HG02610 (cell line): Measurements from ENCODE around the gene SBF2.
"Not testable (repeated sequence)": the region's sequence is repeated elsewhere in the genome, so short reads cannot be mapped to it uniquely, and the experiment has no call there.

Experiments
- ATAC-seq: cut with Tn5 transposase; IDR thresholded peaks from one replicate; pipeline ENCODE4 v1.9.1; 2021; ENCODE audit warnings: mild to moderate bottlenecking, moderate library complexity; ENCODE audit not compliant: unreplicated experiment

Gene SBF2

GRCh38 chr11:10075141-10075540 lies 218.9 kb downstream of the SBF2 start:
- ATAC-seq = no peak

GRCh38 chr11:10072841-10073240 lies 221.2 kb downstream of the SBF2 start:
- ATAC-seq = no peak

GRCh38 chr11:10072142-10072541 lies 221.9 kb downstream of the SBF2 start:
- ATAC-seq = no peak

- ATAC-seq = no peak
Measured at GRCh38 chr11:10067629-10068300, 226.3 kb downstream of the SBF2 start.

- no peak for ATAC-seq
Measured at GRCh38 chr11:10066441-10066840, 227.6 kb downstream of the SBF2 start.

- no peak for ATAC-seq
Measured at GRCh38 chr11:10064828-10065227, 229.2 kb downstream of the SBF2 start.

GRCh38 chr11:10058356-10058755 lies 235.7 kb downstream of the SBF2 start:
- no peak for ATAC-seq

GRCh38 chr11:10051868-10052586 lies 242.0 kb downstream of the SBF2 start:
- ATAC-seq = no peak

- no peak for ATAC-seq
Measured at GRCh38 chr11:10050561-10050960, 243.5 kb downstream of the SBF2 start.

GRCh38 chr11:10049756-10050155 lies 244.3 kb downstream of the SBF2 start:
- no peak for ATAC-seq

- ATAC-seq = no peak
Measured at GRCh38 chr11:10048350-10048749, 245.7 kb downstream of the SBF2 start.

- ATAC-seq = no peak
Measured at GRCh38 chr11:10044618-10045017, 249.4 kb downstream of the SBF2 start.

- ATAC-seq = no peak
Measured at GRCh38 chr11:10042699-10043098, 251.3 kb downstream of the SBF2 start.

- no peak for ATAC-seq
Measured at GRCh38 chr11:10041748-10042446, 252.1 kb downstream of the SBF2 start.

- ATAC-seq = no peak
Measured at GRCh38 chr11:10041332-10041731, 252.7 kb downstream of the SBF2 start.

- no peak for ATAC-seq
Measured at GRCh38 chr11:10038521-10039302, 255.3 kb downstream of the SBF2 start.

- not testable (repeated sequence) for ATAC-seq
Measured at GRCh38 chr11:10035932-10036331, 258.1 kb downstream of the SBF2 start.

GRCh38 chr11:10032935-10033334 lies 261.1 kb downstream of the SBF2 start:
- ATAC-seq = no peak

- ATAC-seq = no peak
Measured at GRCh38 chr11:10030122-10030490, 263.9 kb downstream of the SBF2 start.

- no peak for ATAC-seq
Measured at GRCh38 chr11:10029386-10030121, 264.5 kb downstream of the SBF2 start.

GRCh38 chr11:10026514-10026913 lies 267.5 kb downstream of the SBF2 start:
- no peak for ATAC-seq
